22Rv1 (cell line): ENCODE measurements around the gene ACOD1.
"Not testable (repeated sequence)": the region's sequence is repeated elsewhere in the genome, so short reads cannot be mapped to it uniquely, and the experiment has no call there.

Source experiments
- H3K27ac ChIP-seq: fragments of 450-650 bp; 2 replicates; pipeline ENCODE4 v1.5.1; 2017
- ZFX ChIP-seq: fragments of 450-650 bp; IDR thresholded peaks from 2 replicates; pipeline ENCODE4 v1.6.1; 2017; ENCODE audit warnings: antibody characterized with exemption, borderline replicate concordance
- TF ChIP-seq, protein P1 (sequence below): fragments of 450-650 bp; IDR thresholded peaks from 2 replicates; pipeline ENCODE4 v1.5.1; 2017; ENCODE audit warnings: mild to moderate bottlenecking

Gene ACOD1

GRCh38 chr13:76953968-76954367 is 5.7 kb downstream of the ACOD1 start:
- no peak overlapping the region for H3K27ac ChIP-seq
- TF ChIP-seq, protein P1, sequence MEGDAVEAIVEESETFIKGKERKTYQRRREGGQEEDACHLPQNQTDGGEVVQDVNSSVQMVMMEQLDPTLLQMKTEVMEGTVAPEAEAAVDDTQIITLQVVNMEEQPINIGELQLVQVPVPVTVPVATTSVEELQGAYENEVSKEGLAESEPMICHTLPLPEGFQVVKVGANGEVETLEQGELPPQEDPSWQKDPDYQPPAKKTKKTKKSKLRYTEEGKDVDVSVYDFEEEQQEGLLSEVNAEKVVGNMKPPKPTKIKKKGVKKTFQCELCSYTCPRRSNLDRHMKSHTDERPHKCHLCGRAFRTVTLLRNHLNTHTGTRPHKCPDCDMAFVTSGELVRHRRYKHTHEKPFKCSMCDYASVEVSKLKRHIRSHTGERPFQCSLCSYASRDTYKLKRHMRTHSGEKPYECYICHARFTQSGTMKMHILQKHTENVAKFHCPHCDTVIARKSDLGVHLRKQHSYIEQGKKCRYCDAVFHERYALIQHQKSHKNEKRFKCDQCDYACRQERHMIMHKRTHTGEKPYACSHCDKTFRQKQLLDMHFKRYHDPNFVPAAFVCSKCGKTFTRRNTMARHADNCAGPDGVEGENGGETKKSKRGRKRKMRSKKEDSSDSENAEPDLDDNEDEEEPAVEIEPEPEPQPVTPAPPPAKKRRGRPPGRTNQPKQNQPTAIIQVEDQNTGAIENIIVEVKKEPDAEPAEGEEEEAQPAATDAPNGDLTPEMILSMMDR: no peak
- TF ChIP-seq ZFX: no peak

GRCh38 chr13:76954538-76954937 is 6.2 kb downstream of the ACOD1 start:
- TF ChIP-seq, protein P1: no peak
- no peak for TF ChIP-seq ZFX
- H3K27ac ChIP-seq: no peak overlapping the region

DNA sequence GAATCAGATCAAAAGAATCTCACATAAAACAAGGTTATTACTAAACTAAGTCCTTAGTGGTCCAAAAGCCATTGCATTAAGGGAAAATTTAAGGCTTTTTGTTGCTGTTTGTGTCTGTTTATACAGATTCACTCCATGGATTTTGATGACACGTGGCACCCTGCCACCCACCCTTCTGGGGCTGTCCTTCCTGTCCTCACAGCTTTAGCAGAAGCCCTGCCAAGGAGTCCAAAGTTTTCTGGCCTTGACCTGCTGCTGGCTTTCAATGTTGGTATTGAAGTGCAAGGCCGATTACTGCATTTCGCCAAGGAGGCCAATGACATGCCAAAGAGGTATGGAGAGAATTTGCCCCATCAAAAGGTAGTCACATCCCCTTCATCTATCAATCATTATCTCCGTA is 6.9 kb downstream of the ACOD1 start:
- no peak overlapping the region for H3K27ac ChIP-seq
- TF ChIP-seq, protein P1: no peak
- no peak for TF ChIP-seq ZFX

- TF ChIP-seq, protein P1: no peak
- no peak for TF ChIP-seq ZFX
- H3K27ac ChIP-seq: no peak overlapping the region
These were observed 7.3 kb downstream of the ACOD1 start for GRCh38 chr13:76955661-76956060.

DNA sequence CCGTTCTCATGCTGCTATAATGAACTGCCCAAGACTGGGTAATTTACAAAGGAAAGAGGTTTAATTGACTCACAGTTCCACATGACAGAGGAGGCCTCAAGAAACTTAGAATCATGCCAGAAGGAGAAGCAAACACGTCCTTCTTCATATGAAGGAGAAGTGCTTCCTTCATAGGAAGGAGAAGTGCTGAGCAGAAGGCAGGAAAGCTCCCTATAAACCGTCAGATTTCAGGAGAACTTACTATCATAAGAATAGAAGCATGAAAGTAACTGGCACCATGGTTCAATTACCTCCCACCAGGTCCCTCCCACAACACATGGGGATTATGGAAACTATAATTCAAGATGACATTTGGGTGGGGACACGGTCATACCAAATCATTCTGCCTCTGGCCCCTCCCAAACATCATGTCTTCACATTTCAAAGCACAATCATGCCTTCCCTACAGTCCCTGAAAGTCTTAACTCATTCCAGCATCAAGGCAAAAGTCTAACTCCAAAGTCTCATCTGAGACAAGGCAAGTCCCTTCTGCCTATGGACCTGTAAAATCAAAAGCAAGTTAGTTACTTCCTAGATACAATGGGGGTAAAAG is 10.6 kb downstream of the ACOD1 start:
- H3K27ac ChIP-seq: no peak overlapping the region
- no peak for TF ChIP-seq ZFX
- TF ChIP-seq, protein P1: no peak

- H3K27ac ChIP-seq: not testable (repeated sequence)
These were observed 11.4 kb downstream of the ACOD1 start for GRCh38 chr13:76959734-76960133.

- no peak overlapping the region for H3K27ac ChIP-seq
- no peak for TF ChIP-seq ZFX
- TF ChIP-seq, protein P1: no peak
These were observed 17.6 kb downstream of the ACOD1 start for GRCh38 chr13:76965759-76966421.
